Stimulated activated CD4-positive, alpha-beta T cell treated with anti-CD3 and anti-CD28 coated beads, Interleukin-15, amount 100 ng/mL, for 48 hours (primary cell): ENCODE data around the gene EIF5A.

Experiments
- DNase-seq, 2 donors: peaks; one replicate each; pipeline ENCODE4 v3.0.0-alpha.2; 2020; ENCODE audit warnings: low read depth in 2 of 2

Gene EIF5A

GRCh38 chr17:7313088-7313889 is 5.9 kb downstream of the EIF5A start:
- DNase-seq = no peak

- no peak for DNase-seq
Observed at GRCh38 chr17:7313890-7314718, 6.7 kb downstream of the EIF5A start.

- DNase-seq = peak; percentile 87 to 90
Observed at GRCh38 chr17:7314719-7315569, 7.5 kb downstream of the EIF5A start, which contains the start of gene GPS2. TSS of gene GPS2 (minus strand) at chr17:7315360. CDS start at chr17:7315052, 308 bp downstream.

- no peak for DNase-seq
Observed at GRCh38 chr17:7315570-7316235, 8.3 kb downstream of the EIF5A start.

- no peak for DNase-seq
Observed at GRCh38 chr17:7317161-7317803, 9.9 kb downstream of the EIF5A start.

- DNase-seq = no peak
Observed at GRCh38 chr17:7318121-7318860, 10.9 kb downstream of the EIF5A start.

- no peak for DNase-seq
Observed at GRCh38 chr17:7321466-7321865, 14.0 kb downstream of the EIF5A start.

- DNase-seq = no peak
Observed at GRCh38 chr17:7322520-7323194, 15.2 kb downstream of the EIF5A start.

GRCh38 chr17:7323731-7324437 is 16.5 kb downstream of the EIF5A start:
- DNase-seq = peak in 1 of 2 donors; percentile 46

GRCh38 chr17:7324438-7324779 is 17.0 kb downstream of the EIF5A start:
- DNase-seq = no peak

GRCh38 chr17:7325031-7325528 is 17.7 kb downstream of the EIF5A start:
- DNase-seq = no peak

- no peak for DNase-seq
Observed at GRCh38 chr17:7326186-7326585, 18.8 kb downstream of the EIF5A start.

GRCh38 chr17:7327056-7327455 is 19.6 kb downstream of the EIF5A start:
- no peak for DNase-seq

- no peak for DNase-seq
Observed at GRCh38 chr17:7327501-7327900, 20.1 kb downstream of the EIF5A start.

GRCh38 chr17:7328009-7328408 is 20.6 kb downstream of the EIF5A start:
- no peak for DNase-seq

- no peak for DNase-seq
Observed at GRCh38 chr17:7328840-7329373, 21.5 kb downstream of the EIF5A start, which contains the start of gene NEURL4. TSS of gene NEURL4 (minus strand) at chr17:7329335. CDS start at chr17:7329312, 23 bp downstream.

- peak; percentile 96 for DNase-seq
Observed at GRCh38 chr17:7329374-7329996, 22.1 kb downstream of the EIF5A start.
